SK-N-SH (cell line): ENCODE measurements around the gene RYR3.

Experiments used
- CTCF ChIP-seq: fragments of 200-600 bp; sonication (generic); IDR thresholded peaks from 2 replicates; pipeline ENCODE4 v1.6.1; 2017; ENCODE audit warnings: antibody characterized with exemption, mild to moderate bottlenecking, moderate library complexity
- EZH2phosphoT487 ChIP-seq: fragments of 200-600 bp; sonication (generic); IDR thresholded peaks from 2 replicates; pipeline ENCODE4 v1.6.1; 2017; ENCODE audit warnings: low read depth, mixed run types, mild to moderate bottlenecking, antibody characterized with exemption, moderate library complexity, borderline replicate concordance
- FOXJ3 ChIP-seq: sonication (generic); formaldehyde crosslinking; IDR thresholded peaks from 2 replicates; pipeline ENCODE4 v1.5.1; 2020; ENCODE audit warnings: mild to moderate bottlenecking, missing genetic modification reagents
- PBX3 ChIP-seq: IDR thresholded peaks from 2 replicates; pipeline ENCODE4; 2012
- POLR2AphosphoS5 ChIP-seq: IDR thresholded peaks from 2 replicates; pipeline ENCODE4 v1.6.1; 2012; ENCODE audit warnings: low read depth, low read length
- RAD21 ChIP-seq: IDR thresholded peaks from 2 replicates; pipeline ENCODE4 v1.6.1; 2012; ENCODE audit warnings: mild to moderate bottlenecking, low read length
- REST ChIP-seq: IDR thresholded peaks from 2 replicates; pipeline ENCODE4 v1.6.1; 2012; ENCODE audit warnings: mild to moderate bottlenecking, low read depth, low read length, moderate library complexity
- USF2 ChIP-seq: fragments of 150-350 bp; IDR thresholded peaks from 2 replicates; pipeline ENCODE4 v1.6.1; 2017; ENCODE audit warnings: antibody characterized with exemption, low read length, low read depth, borderline replicate concordance

- no peak for TF ChIP-seq RAD21
- no peak for TF ChIP-seq EZH2phosphoT487
- TF ChIP-seq REST: no peak
- TF ChIP-seq CTCF: no peak
- TF ChIP-seq POLR2AphosphoS5: no peak
- no peak for TF ChIP-seq FOXJ3 (CRISPR knock-in tag)
- no peak for TF ChIP-seq USF2
- no peak for TF ChIP-seq PBX3
Observed at GRCh38 chr15:33330931-33331330, 20.2 kb downstream of the RYR3 start.
